ENCODE measurements around the gene USP53.

- TF ChIP-seq CTCF (IDR thresholded peaks at IDR 0.05; ENCODE audit: borderline replicate concordance, extremely low read depth, low read length, poor library complexity, severe bottlenecking) (no peak), EZH2 (IDR thresholded peaks at IDR 0.05; ENCODE audit: borderline replicate concordance, low read depth, low read length, severe bottlenecking) (no peak)
Measured at GRCh38 chr4:119299260-119299671, 86.8 kb downstream of the USP53 start.

Measured in DND-41 (cell line).